Fibroblast of skin of back (primary cell): ENCODE measurements around the gene PSAP.

Experiments
- DNase-seq: peaks from one replicate; pipeline ENCODE4 v3.0.0-alpha.2; 2013

Gene PSAP

DNA sequence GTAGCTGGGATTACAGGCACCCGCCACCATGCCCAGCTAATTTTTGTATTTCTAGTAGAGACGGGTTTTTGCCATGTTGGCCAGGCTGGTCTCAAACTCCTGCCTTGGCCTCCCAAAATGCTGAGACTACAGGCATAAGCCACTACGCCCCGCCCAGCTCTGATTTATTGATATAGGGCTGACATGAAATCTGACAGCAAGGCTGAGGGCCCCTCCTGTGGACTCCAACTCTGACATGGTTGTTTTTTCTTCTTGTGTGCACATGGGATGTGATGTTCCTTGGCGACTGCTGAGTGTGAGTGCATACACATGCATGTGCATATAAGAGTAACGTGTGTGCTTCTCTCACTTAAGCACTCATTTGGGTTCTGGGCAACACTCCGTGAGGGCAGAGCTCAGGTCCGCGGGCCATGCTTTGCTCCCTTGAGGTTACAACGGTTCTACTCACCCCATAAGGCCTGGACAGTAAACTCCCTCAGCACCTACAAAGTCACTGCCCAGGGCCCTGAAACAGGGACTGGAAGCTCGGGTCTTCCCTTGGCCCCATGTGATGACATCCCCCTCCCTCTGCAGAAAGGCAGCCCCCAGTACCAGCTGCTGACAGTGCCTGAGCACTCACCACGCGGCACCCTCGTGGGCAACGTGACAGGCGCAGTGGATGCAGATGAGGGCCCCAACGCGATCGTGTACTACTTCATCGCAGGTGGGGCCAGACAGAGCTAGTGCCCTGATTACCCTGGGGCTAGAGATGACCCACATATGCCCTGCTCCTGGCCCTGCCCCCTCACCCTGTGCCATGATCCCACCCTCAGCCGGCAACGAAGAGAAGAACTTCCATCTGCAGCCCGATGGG, 44.1 kb downstream of the PSAP start:
- DNase-seq: no peak

DNA sequence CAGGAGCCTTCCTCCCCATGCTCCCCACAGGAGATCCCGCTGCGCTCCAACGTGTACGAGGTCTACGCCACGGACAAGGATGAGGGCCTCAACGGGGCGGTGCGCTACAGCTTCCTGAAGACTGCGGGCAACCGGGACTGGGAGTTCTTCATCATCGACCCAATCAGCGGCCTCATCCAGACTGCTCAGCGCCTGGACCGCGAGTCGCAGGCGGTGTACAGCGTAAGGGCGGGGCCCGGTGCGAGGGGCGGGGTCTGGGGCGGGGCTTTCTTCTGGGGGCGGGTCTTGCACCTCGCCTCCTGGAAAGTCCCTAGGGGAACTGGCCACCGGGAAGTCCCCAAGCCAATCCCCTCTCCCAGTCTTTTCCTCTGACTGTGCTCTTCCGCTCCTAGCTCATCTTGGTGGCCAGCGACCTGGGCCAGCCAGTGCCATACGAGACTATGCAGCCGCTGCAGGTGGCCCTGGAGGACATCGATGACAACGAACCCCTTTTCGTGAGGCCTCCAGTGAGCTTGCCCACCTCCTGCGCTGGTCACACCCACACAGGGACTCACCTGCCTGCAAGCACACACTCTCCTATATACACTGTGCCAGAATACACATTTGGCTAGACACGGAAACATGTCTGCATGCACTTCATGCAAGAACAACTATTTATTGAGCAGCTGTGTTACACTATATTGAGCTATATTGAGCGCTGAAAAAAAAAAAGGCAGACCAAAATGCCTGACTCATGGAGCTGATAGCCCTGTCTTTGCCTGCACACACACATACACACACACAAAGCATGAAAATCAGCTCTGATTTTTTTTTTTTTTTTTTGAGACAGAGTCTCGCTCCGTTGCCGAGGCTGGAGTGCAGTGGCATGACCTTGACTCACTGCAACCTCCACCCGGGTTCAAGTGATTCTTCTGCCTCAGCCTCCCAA, 45.0 kb downstream of the PSAP start:
- peak; percentile 47 for DNase-seq

DNA sequence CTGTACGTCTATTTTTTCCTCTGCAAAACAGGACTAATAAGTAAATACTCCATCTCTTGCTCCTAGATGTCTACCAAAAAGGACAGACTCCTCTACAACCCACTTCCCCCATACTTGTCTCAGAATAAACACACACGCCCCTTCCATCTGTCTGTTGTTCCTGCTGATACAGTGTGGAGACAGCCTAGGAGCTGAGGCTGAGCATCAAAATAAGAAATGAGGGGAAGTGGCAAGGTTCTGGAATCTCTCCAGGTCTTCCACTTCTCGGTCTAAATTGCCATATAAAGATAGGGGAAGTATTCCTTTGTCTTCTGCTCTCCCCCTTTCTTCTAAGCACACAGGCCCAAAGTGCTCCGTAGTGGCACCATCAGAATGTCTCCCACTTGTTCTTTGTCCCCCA, 47.0 kb downstream of the PSAP start:
- DNase-seq: no peak

DNA sequence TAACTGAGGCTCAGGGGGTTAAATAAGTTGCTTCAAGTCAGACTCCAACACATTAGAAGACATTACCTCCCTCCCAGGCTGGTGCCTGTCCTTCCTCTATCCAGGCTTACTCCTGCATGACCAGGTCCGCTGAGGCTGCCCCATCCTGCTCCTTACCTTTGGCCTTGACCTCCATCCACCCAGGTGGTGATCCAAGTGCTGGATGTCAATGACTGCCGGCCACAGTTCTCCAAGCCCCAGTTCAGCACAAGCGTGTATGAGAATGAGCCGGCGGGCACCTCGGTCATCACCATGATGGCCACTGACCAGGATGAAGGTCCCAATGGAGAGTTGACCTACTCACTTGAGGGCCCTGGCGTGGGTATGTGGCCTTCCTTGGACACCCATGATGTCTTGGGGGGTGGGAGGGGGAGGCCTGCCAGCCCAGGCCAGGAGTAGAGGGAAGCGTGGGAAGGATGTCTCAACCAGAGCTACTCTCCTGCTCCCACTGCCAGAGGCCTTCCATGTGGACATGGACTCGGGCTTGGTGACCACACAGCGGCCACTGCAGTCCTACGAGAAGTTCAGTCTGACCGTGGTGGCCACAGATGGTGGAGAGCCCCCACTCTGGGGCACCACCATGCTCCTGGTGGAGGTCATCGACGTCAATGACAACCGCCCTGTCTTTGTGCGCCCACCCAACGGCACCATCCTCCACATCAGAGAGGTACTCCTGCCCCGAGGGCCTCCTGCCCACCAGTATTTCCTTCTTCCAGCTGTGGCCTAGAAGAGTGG, 48.1 kb downstream of the PSAP start:
- no peak for DNase-seq

DNA sequence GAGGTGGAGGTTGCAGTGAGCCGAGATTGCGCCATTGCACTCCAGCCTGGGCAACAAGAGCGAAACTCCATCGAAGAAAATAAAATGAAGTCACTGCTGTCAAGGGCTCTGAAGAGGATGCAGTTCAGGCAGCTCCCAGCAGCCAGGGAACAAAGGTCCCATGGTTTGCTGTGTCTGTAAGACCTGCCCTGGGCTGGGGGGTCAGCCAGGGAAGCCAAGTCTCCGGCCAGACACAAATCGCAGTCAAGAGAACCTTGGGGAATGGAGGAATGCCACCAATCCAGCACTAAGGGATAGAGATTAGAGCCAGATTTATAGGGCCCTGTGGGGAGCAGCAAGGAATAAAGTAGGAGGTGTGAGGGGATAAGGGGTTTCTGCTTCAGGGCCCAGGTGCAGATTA, 48.8 kb downstream of the PSAP start:
- DNase-seq: no peak

DNA sequence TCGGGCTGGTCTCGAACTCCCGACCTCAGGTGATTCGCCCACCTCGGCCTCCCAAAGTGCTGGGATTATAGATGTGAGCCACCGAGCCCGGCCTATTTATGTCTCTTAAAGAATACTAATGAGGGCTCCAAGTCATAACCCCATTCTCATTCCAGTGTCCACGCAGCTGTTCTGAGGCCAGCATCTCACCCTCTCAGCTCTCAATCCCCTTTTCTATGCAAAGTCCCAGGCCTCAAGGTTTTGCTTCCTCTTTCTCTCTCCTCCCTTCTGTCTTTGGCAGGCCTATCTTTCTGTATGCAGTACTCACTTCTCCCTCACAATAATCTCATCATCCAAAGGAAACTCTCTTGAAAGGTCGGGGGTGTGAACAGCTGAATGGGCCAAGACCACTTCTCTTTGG, 49.7 kb downstream of the PSAP start:
- DNase-seq: no peak

DNA sequence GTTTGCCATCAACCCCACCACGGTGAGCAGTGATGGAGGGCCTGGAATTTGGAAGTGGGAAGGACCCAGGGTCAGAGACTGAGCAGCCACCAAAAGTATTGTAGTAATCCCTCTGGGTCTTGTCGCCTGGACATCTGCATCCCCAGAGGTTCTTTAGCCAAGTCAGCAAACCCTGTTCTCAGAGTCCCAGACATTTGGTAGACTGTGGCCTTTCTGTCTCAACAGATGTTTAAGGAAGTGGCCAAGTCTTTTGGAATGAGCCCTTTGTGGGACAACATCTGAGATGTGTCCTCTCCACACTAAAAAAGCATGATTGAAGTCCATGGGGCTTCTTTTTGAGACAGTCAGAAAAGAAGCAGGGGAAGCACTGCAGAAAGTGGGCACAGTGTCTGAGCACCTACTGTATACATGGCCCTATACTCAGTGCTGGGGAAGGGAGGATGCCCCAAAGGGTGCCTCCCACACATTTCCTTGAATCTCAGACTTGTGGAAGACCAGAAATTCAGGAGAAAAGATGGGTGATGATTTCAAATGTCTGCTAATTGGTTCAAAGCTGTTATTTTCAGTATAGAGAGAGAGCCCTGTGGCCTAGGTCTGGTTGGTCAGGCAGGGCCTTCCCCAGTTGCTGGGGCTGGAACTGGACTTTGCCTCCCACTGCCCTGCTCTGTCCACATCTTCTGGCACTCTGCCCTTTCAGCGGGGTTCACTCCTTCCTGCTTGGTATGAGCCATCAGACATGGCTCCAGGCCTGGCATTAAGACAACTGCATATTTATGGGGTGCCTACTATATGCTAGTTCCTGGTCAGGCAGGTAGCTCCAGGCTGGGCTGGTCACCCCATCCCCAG, 51.2 kb downstream of the PSAP start:
- DNase-seq: no peak

DNA sequence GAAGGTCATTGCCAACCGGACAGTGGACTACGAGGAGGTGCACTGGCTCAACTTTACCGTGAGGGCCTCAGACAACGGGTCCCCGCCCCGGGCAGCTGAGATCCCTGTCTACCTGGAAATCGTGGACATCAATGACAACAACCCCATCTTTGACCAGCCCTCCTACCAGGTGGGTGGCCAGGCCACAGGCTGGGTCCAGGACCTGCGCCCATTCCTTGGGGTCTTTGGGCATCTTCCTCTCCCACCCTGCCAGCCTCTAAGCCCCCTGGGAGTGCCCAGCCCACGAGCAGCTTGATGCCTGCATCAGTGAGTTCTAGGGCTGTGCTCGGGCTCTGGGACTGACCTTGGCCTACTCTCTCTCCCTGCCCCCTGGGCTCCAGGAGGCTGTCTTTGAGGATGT, 51.9 kb downstream of the PSAP start:
- no peak for DNase-seq

DNA sequence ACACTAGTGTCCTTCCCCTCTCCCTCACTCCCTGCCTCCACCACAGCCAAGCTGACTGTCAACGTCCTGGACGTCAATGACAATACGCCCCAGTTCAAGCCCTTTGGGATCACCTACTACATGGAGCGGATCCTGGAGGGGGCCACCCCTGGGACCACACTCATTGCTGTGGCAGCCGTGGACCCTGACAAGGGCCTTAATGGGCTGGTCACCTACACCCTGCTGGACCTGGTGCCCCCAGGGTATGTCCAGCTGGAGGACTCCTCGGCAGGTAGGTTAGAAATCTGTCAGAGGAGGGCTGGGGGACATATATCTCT, 52.8 kb downstream of the PSAP start:
- DNase-seq: no peak

DNA sequence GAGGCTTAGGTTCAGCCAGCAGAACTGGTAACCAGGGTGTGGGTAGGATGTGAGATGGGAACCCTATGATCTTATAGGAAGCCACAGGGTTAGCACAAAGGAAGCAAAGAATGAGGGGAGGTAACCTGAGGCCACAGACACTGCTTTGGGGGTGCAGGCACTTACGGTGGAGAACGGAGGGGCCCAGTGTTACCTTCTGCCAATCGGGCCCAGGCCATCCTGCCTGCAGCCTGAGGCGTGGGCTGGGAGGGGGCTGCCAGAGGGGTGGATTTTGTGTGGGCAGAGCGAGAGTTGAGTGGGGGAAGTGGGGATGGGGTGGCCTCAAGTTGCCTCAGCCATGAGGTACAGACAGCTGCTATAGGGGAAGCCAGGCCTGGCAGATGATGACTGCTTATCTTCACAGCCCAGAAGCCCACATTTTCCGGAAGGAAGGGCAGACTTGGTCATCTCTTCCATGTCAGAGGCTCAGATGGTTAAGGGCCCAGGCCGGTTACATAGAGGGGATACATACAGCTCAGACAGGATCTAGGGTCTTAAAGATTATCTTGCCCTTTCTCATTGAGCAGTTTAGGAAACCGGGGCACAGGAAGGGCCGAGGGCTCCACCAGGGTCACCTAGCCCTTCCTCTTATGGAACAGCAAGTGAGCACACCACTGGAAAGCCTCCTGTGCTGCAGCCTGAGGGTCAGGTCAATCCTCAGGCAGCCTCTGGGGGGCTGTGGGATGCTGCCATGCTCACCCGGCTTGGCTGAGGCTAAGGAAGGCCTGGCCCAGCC, 53.3 kb downstream of the PSAP start:
- DNase-seq: no peak

DNA sequence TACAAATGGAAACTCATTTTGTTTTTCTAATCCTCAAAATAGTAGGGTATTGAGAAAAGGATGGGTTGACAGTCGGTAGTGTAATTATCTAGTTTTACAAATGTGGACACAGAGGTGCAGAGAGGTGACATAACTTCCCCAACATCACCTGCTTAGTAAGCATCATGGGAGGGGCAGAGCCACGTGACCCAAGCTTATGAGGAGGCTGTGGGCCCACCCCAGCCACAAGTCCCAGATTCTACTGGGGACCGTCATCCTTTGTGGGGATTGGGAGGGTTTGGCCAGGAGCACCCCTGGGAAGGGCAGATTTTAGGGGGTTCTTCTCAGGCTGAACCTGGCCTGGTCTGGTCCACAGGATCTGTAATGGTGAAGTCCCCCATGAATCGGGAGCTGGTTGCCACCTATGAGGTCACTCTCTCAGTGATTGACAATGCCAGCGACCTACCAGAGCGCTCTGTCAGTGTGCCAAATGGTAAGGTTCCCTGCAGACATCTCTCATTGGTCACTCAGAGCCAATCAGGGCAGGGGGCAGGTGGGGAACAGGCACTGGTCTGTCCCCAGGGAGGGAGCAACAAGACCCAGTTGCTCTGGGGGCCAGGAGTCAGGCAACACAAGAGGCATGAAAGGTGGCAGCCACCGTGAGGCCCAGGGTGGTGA, 54.2 kb downstream of the PSAP start:
- DNase-seq: no peak

DNA sequence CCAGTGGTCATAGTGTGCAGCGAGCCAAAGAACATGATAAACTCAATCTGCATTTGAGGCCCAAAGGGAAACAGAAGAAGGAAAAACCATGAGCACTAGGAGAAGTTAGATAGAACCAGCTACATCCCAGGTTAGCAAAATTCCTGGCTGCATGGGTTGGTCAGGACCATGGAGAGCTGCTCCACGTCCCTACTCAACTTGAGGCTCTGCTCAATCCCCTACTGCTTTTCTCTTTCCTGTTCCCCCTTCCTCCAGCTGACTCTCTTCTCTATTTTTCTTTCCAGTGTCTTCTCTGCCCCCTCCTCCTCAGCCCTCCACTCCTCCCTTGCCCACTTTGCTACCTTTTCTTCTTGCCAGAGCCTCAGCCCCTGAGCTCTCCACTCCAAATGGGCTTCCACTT, 55.8 kb downstream of the PSAP start:
- peak; percentile 24 for DNase-seq

DNA sequence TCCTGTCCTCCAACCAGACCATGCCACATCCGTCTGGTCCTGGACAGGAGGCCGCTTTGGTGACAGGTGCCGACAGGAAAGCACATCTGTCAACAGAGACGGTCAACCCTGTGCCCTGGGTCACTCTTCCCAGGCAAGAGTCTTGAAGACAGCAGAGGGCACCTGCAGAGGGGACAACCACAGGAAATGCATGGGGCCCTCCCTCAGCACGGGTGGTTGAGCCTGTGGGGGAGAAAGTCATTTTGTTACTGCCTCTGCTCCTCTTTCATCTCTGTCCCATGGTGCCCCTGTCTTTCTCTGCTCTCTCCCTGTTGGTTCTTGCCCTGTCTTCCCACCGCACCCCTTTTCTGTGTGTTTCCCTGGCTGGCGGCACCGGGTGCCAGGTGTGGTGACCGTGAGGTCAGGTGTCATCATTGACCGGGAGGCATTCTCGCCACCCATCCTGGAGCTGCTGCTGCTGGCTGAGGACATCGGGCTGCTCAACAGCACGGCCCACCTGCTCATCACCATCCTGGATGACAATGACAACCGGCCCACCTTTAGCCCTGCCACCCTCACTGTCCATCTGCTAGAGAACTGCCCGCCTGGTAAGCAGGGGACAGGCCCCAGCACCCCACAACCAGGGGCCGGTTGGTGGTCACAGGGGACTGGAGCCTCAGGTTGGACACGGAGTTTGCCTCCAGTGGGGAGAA, 60.2 kb downstream of the PSAP start:
- no peak for DNase-seq

DNA sequence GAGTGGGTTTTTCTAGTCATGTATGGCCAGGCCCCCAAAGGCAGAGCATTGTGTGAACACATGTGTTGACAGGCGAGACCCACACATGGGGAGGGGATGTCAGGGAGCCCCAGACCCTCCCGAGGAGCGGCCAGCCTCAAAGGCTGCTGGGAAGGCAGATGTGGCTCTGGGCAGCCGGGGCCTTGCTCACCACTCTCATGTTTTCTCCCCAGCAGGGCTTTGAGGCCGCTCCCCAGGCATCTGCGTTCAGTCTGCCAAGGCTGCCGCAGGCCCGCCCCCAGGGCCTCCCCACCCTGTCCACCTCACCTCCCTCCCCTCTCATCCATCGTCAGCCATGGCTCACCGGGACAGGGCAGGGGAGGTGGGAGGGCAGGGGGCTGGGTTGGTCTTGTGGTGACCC, 61.2 kb downstream of the PSAP start:
- no peak for DNase-seq

DNA sequence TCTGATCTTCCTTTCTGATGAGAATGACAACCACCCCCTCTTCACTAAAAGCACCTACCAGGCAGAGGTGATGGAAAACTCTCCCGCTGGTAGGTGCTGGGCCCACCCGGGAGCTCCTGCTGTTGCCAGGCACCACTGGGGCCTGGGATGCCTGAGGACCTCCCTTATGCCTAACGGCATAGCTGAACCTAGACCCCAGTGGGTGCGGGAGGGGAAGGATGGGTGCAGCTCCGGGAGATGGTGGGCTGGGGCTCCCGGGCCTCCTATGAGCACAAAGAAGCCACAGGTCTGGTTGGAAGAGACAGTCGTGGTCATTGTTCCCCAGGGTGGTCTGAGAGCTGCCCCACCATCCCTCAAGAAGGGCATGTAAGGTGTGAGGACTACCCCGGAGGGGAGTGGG, 62.1 kb downstream of the PSAP start:
- DNase-seq: no peak

DNA sequence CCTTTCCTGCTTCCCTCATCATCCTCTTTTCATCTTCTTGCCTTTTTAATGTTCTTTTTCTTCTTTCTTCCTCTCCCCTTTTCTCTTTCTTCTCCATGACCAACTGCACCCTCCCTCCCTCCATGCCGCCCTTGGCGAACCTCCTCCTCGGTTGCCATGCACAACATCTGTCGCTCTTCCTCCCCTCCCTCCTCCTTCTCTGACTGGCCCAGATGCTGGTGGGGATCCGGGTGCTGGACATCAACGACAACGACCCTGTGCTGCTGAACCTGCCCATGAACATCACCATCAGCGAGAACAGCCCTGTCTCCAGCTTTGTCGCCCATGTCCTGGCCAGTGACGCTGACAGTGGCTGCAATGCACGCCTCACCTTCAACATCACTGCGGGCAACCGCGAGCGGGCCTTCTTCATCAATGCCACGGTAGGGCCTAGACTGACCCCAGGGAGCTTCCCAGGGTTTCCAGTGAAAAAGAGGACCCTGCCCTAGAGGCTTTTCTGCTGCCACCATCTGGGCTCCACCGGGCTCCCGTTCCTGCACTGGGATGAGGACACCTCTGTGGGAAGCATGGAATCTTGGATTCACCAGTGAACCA, 66.3 kb downstream of the PSAP start:
- DNase-seq: no peak

DNA sequence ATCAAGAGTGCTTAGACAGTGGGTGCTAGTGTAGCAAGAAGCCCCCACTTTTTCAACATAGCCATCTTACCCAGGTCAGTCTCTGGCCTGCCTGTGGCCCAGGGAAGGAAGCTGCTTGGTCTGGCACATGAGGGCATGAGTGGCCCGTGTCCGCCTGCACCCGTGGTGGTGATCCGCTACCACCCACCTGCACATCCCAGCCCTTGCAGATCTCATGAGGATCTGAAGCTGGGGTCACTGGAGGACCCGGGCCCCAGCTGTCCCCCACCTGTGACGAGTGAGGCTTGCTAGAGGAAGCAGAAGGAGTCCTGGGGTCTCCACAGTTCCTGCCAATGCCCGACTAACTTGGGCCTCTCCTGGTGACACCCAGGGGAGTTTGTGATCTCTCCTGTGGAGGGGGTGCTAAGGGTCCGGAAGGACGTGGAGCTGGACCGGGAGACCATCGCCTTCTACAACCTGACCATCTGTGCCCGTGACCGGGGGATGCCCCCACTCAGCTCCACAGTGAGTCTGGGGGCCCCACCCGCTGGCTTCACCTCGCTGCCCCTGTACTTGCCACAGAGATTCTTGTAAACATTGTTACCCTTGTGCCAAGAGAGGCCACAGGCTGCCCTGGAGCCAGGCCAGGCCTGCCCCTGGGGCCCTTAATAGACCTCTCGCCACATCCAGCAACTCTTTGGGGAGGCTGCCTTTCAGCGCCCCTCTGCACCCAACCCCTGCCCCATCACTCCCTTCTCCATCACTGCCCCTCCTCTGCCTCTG, 67.0 kb downstream of the PSAP start:
- DNase-seq: no peak

DNA sequence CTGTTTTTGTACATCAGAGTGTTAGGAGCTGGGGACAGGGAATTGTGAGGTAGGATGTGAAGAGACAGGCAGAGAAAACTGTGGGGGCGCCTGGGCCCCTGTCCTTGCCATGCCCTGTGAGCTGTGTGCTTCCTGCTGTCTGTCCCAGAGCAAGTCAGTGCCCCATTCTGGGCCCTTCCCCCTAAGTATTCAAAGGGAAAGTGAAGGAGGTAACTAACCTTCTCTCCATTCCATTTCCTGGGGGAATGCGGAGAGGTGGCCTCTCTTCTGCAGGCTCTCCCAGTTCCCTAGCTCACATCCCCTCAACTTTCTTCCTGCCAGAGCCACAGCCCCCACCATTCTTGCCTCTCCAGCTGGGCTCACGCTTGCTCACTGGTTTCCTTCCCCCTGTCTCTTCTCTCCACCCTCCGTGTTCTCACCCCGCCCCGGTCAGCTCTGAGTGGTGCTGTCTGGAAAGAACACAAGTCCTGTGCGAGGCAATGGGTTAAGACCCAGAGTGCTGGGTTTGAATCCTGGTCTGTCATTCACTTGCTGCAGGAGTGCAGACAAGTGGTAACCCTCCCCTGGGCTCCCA, 68.0 kb downstream of the PSAP start:
- no peak for DNase-seq
